Neural cell (in vitro differentiated cells): ENCODE data around the gene SLC20A1. TPM values are rescaled to one million over a fixed set of nuclear protein-coding genes. Genes with fewer than 3 reads are reported as not detected.

Experiments used
- H2AFZ ChIP-seq: fragments of 200-600, 300-800 bp; sonication (generic), shearing (Covaris generic); 2 replicates; pipeline ENCODE4 v1.6.0; 2014; ENCODE audit warnings: low read depth, mild to moderate bottlenecking, antibody characterized with exemption, low read length, moderate library complexity
- H3F3A ChIP-seq: fragments of 200-600 bp; shearing (Covaris generic); 2 replicates; pipeline ENCODE4 v1.6.1; 2016; ENCODE audit warnings: mild to moderate bottlenecking, moderate library complexity, mixed read lengths, antibody characterized with exemption, low read length; ENCODE audit not compliant: insufficient read depth, poor library complexity, severe bottlenecking
- H3K27ac ChIP-seq: fragments of 200-600, 300-800 bp; sonication (generic), shearing (Covaris generic); 2 replicates; pipeline ENCODE4 v1.5.1; 2014; ENCODE audit warnings: mild to moderate bottlenecking, low read length, moderate library complexity
- H3K27me3 ChIP-seq: fragments of 300-800, 200-600 bp; sonication (generic), shearing (Covaris generic); 2 replicates; pipeline ENCODE4 v1.6.0; 2014; ENCODE audit warnings: mild to moderate bottlenecking, low read depth, low read length, moderate library complexity; ENCODE audit not compliant: insufficient read depth
- H3K36me3 ChIP-seq: fragments of 300-800, 200-600 bp; sonication (generic), shearing (Covaris generic); 2 replicates; pipeline ENCODE4 v1.5.1; 2014; ENCODE audit warnings: mild to moderate bottlenecking, antibody characterized with exemption, low read length, moderate library complexity; ENCODE audit not compliant: insufficient read depth
- H3K4me2 ChIP-seq: fragments of 300-800, 200-600 bp; sonication (generic), shearing (Covaris generic); 2 replicates; pipeline ENCODE4 v1.6.0; 2014; ENCODE audit warnings: mild to moderate bottlenecking, low read length
- H3K4me3 ChIP-seq: fragments of 300-800, 200-600 bp; sonication (generic), shearing (Covaris generic); 2 replicates; pipeline ENCODE4 v1.5.1; 2014; ENCODE audit warnings: mild to moderate bottlenecking, low read length, moderate library complexity
- H3K79me2 ChIP-seq: fragments of 200-600 bp; shearing (Covaris generic); replicated peaks from 2 replicates; pipeline ENCODE4 v1.6.0; 2014; ENCODE audit warnings: mild to moderate bottlenecking, low read length, moderate library complexity; ENCODE audit not compliant: insufficient read depth
- H3K9ac ChIP-seq: fragments of 300-800, 200-600 bp; sonication (generic), shearing (Covaris generic); 2 replicates; pipeline ENCODE4 v1.6.1; 2016; ENCODE audit warnings: mild to moderate bottlenecking, low read length, mixed read lengths
- H3K9me2 ChIP-seq: fragments of 200-600 bp; shearing (Covaris generic); 2 replicates; pipeline ENCODE4 v1.6.1; 2016; ENCODE audit warnings: mild to moderate bottlenecking, low read length, mixed read lengths; ENCODE audit not compliant: insufficient read depth
- H3K9me3 ChIP-seq: fragments of 200-600, 300-800 bp; sonication (generic), shearing (Covaris generic); 2 replicates; pipeline ENCODE4 v1.6.1; 2016; ENCODE audit warnings: mild to moderate bottlenecking, mixed run types, low read length, moderate library complexity, mixed read lengths
- H4K20me1 ChIP-seq: fragments of 200-600 bp; shearing (Covaris generic); 2 replicates; pipeline ENCODE4 v1.6.1; 2016; ENCODE audit warnings: mild to moderate bottlenecking, mixed run types; ENCODE audit not compliant: insufficient read depth
- EP300 ChIP-seq: fragments of 450-650 bp; conservative IDR thresholded peaks from 2 replicates; pipeline ENCODE4 v1.6.1; 2014; ENCODE audit warnings: antibody characterized with exemption, mild to moderate bottlenecking, moderate library complexity; ENCODE audit not compliant: poor library complexity, severe bottlenecking
- EZH2 ChIP-seq: fragments of 200-600, 300-800 bp; shearing (Covaris generic), sonication (generic); IDR thresholded peaks from 2 replicates; pipeline ENCODE4 v1.6.1; 2014; ENCODE audit warnings: antibody characterized with exemption, low read length, borderline replicate concordance, mild to moderate bottlenecking; ENCODE audit not compliant: insufficient read depth, poor library complexity, severe bottlenecking
- MXI1 ChIP-seq: fragments of 450-650 bp; conservative IDR thresholded peaks from 2 replicates; pipeline ENCODE4 v1.6.1; 2014; ENCODE audit warnings: antibody characterized with exemption, mild to moderate bottlenecking; ENCODE audit not compliant: poor library complexity, severe bottlenecking
- POLR2AphosphoS5 ChIP-seq: IDR thresholded peaks from 2 replicates; pipeline ENCODE4 v1.6.1; 2012
- RAD21 ChIP-seq: fragments of 450-650 bp; conservative IDR thresholded peaks from 2 replicates; pipeline ENCODE4 v1.6.1; 2014; ENCODE audit warnings: antibody characterized with exemption, mild to moderate bottlenecking, moderate library complexity
- SMC3 ChIP-seq: fragments of 450-650 bp; conservative IDR thresholded peaks from 2 replicates; pipeline ENCODE4 v1.6.1; 2014; ENCODE audit warnings: antibody characterized with exemption, mild to moderate bottlenecking, moderate library complexity; ENCODE audit not compliant: poor library complexity
- TAF1 ChIP-seq: IDR thresholded peaks from 2 replicates; pipeline ENCODE4 v1.6.1; 2012; ENCODE audit warnings: low read depth
- polyA plus RNA-seq: library from polyadenylated mRNA; depleted of rRNA; stranded (reverse); fragments of >200 nt; gene quantifications from 2 replicates; pipeline ENCODE4 v1.2.3, GENCODE V29; 2014
- TF ChIP-seq, protein P1 (sequence below): IDR thresholded peaks from 2 replicates; pipeline ENCODE4 v1.6.1; 2012; ENCODE audit warnings: borderline replicate concordance
- TF ChIP-seq, protein P2 (sequence below): fragments of 450-650 bp; IDR thresholded peaks from 2 replicates; pipeline ENCODE4 v1.5.1; 2014; ENCODE audit warnings: antibody characterized with exemption, mild to moderate bottlenecking, moderate library complexity; ENCODE audit not compliant: poor library complexity, severe bottlenecking

Gene SLC20A1
- polyA plus RNA-seq, 1 donor from 2014 or later = 61.4 TPM

DNA sequence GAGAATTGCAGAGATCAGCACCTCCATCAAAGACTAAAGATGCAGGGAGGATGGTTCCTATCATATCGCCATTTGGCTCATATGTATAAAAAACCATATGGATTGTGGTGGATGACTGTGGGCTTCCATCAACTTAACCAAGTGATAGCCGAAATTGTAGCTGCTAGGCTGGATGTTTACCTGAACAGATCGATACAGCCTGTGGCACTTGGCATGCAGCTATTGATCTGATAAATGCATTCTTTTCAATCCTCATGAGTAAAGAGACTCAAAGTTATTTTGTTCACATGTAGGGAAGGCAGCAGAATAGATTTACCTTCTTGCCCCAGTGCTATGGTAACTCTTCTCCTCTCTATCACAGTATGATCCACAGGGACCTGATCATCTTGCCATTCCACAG is 42.8 kb upstream of the SLC20A1 start:
- no peak overlapping the region for H3K9ac ChIP-seq
- no peaks in the 10 kb centered on the region for H3K9me3 ChIP-seq
- H3K9me2 ChIP-seq = no peaks in the 10 kb centered on the region
- no peaks in the 10 kb centered on the region for H4K20me1 ChIP-seq
- no peaks in the 10 kb centered on the region for H3K36me3 ChIP-seq
- no peaks in the 10 kb centered on the region for H3K27me3 ChIP-seq
- no peak overlapping the region for H3K4me2 ChIP-seq
- TF ChIP-seq EP300 = no peak
- TF ChIP-seq RAD21 = no peak
- no peak for TF ChIP-seq SMC3
- TF ChIP-seq, protein P1, sequence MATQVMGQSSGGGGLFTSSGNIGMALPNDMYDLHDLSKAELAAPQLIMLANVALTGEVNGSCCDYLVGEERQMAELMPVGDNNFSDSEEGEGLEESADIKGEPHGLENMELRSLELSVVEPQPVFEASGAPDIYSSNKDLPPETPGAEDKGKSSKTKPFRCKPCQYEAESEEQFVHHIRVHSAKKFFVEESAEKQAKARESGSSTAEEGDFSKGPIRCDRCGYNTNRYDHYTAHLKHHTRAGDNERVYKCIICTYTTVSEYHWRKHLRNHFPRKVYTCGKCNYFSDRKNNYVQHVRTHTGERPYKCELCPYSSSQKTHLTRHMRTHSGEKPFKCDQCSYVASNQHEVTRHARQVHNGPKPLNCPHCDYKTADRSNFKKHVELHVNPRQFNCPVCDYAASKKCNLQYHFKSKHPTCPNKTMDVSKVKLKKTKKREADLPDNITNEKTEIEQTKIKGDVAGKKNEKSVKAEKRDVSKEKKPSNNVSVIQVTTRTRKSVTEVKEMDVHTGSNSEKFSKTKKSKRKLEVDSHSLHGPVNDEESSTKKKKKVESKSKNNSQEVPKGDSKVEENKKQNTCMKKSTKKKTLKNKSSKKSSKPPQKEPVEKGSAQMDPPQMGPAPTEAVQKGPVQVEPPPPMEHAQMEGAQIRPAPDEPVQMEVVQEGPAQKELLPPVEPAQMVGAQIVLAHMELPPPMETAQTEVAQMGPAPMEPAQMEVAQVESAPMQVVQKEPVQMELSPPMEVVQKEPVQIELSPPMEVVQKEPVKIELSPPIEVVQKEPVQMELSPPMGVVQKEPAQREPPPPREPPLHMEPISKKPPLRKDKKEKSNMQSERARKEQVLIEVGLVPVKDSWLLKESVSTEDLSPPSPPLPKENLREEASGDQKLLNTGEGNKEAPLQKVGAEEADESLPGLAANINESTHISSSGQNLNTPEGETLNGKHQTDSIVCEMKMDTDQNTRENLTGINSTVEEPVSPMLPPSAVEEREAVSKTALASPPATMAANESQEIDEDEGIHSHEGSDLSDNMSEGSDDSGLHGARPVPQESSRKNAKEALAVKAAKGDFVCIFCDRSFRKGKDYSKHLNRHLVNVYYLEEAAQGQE = no peak
- no peak for TF ChIP-seq TAF1
- TF ChIP-seq, protein P2, sequence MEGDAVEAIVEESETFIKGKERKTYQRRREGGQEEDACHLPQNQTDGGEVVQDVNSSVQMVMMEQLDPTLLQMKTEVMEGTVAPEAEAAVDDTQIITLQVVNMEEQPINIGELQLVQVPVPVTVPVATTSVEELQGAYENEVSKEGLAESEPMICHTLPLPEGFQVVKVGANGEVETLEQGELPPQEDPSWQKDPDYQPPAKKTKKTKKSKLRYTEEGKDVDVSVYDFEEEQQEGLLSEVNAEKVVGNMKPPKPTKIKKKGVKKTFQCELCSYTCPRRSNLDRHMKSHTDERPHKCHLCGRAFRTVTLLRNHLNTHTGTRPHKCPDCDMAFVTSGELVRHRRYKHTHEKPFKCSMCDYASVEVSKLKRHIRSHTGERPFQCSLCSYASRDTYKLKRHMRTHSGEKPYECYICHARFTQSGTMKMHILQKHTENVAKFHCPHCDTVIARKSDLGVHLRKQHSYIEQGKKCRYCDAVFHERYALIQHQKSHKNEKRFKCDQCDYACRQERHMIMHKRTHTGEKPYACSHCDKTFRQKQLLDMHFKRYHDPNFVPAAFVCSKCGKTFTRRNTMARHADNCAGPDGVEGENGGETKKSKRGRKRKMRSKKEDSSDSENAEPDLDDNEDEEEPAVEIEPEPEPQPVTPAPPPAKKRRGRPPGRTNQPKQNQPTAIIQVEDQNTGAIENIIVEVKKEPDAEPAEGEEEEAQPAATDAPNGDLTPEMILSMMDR = no peak
- TF ChIP-seq POLR2AphosphoS5 = no peak
- TF ChIP-seq EZH2 = no peak
- no peak for TF ChIP-seq MXI1
- no peak overlapping the region for H3K4me3 ChIP-seq
- H3K79me2 ChIP-seq = no peaks in the 10 kb centered on the region
- no peaks in the 10 kb centered on the region for H3F3A ChIP-seq
- no peak overlapping the region for H2AFZ ChIP-seq
- H3K27ac ChIP-seq = no peak overlapping the region

DNA sequence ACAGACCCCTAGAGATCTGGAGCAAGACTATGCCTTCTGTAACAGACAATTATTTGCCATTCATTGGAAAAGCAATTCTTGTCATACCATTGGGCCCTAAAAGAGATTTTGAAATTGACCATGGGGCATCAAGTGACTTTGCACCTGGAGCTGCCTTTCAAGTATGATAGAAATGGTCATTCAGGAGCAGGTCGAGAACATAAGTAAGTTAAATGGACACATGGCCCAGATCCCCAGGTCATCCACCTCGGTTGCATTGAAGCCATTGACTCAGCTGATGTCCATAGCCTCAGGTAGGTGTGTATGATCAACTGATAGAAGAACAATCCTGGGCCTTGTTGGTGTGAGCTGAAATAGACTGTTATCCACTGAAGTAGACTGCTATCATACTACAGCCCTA is 42.0 kb upstream of the SLC20A1 start:
- no peaks in the 10 kb centered on the region for H3F3A ChIP-seq
- no peaks in the 10 kb centered on the region for H4K20me1 ChIP-seq
- no peaks in the 10 kb centered on the region for H3K79me2 ChIP-seq
- H3K27me3 ChIP-seq = no peaks in the 10 kb centered on the region
- no peaks in the 10 kb centered on the region for H3K9me2 ChIP-seq
- TF ChIP-seq SMC3 (no peak), RAD21 (no peak), MXI1 (no peak), TAF1 (no peak), POLR2AphosphoS5 (no peak), EP300 (no peak), EZH2 (no peak)
- TF ChIP-seq, protein P2 = no peak
- TF ChIP-seq, protein P1 = no peak
- no peak overlapping the region for H3K27ac ChIP-seq
- no peaks in the 10 kb centered on the region for H3K9me3 ChIP-seq
- no peaks in the 10 kb centered on the region for H3K36me3 ChIP-seq
- H3K4me2 ChIP-seq = no peak overlapping the region
- H3K9ac ChIP-seq = no peak overlapping the region
- H2AFZ ChIP-seq = no peak overlapping the region
- H3K4me3 ChIP-seq = no peak overlapping the region
